Measurements from ENCODE around the gene LRRIQ4. TPM values are rescaled to one million over a fixed set of nuclear protein-coding genes. Genes with fewer than 3 reads are reported as not detected.

Gene LRRIQ4
- total and polyA plus RNA-seq, 2 donors (not counting 1 experiment from before 2014, with no cell fraction given): under 0.01 TPM; not detected in 1

- DNase-seq (ENCODE audit: low read depth in 2 of 2): no peak
- no peak overlapping the region for H3K4me2 ChIP-seq (ENCODE audit: extremely low read depth, insufficient read depth, low read length)
- H3K9ac ChIP-seq (ENCODE audit: insufficient read depth, low read length): no peak overlapping the region
- no peak overlapping the region for H3K27ac ChIP-seq (ENCODE audit: insufficient read depth, low read length)
- no peaks in the 10 kb centered on the region for H3K4me1 ChIP-seq (ENCODE audit: control insufficient read depth, extremely low read depth, insufficient read depth, low read length)
- no peaks in the 10 kb centered on the region for H4K20me1 ChIP-seq (ENCODE audit: control insufficient read depth, extremely low read depth, insufficient read depth, low read length)
- TF ChIP-seq CTCF (conservative IDR thresholded peaks at IDR 0.05 in 1 of 2, IDR thresholded peaks at IDR 0.05 in 1 of 2; ENCODE audit: low read depth in 1 of 2, low read length in 2 of 2): no peak
- TF ChIP-seq EZH2 (IDR thresholded peaks at IDR 0.05; ENCODE audit: low read length, missing control alignments): no peak
- H3K79me2 ChIP-seq (ENCODE audit: control insufficient read depth, insufficient read depth, low read length): no peaks in the 10 kb centered on the region
- no peaks in the 10 kb centered on the region for H3K9me3 ChIP-seq (ENCODE audit: control insufficient read depth, insufficient read depth, low read depth, low read length)
- H3K27me3 ChIP-seq (ENCODE audit: control insufficient read depth, insufficient read depth, low read length): no peaks in the 10 kb centered on the region
- no peak overlapping the region for H2AFZ ChIP-seq (ENCODE audit: low read length)
- H3K4me3 ChIP-seq (replicated peaks in 1 of 4; ENCODE audit: control extremely low read depth in 1 of 4, insufficient read depth in 1 of 4, low read depth in 3 of 4, low read length in 4 of 4): no peak overlapping the region
- H3K36me3 ChIP-seq (ENCODE audit: control insufficient read depth, insufficient read depth, low read length): no peaks in the 10 kb centered on the region
Measured at GRCh38 chr3:169827712-169828111, 15.0 kb downstream of the LRRIQ4 start.

GRCh38 chr3:169835533-169835932, 22.9 kb downstream of the LRRIQ4 start:
- no peaks in the 10 kb centered on the region for H3K9me3 ChIP-seq (ENCODE audit: control insufficient read depth, insufficient read depth, low read depth, low read length)
- H3K27ac ChIP-seq (ENCODE audit: insufficient read depth, low read length): no peak overlapping the region
- H3K4me2 ChIP-seq (ENCODE audit: extremely low read depth, insufficient read depth, low read length): no peak overlapping the region
- no peaks in the 10 kb centered on the region for H4K20me1 ChIP-seq (ENCODE audit: control insufficient read depth, extremely low read depth, insufficient read depth, low read length)
- H3K27me3 ChIP-seq (ENCODE audit: control insufficient read depth, insufficient read depth, low read length): no peaks in the 10 kb centered on the region
- no peak overlapping the region for H2AFZ ChIP-seq (ENCODE audit: low read length)
- H3K4me3 ChIP-seq (replicated peaks in 1 of 4; ENCODE audit: control extremely low read depth in 1 of 4, insufficient read depth in 1 of 4, low read depth in 3 of 4, low read length in 4 of 4): no peak overlapping the region
- no peaks in the 10 kb centered on the region for H3K36me3 ChIP-seq (ENCODE audit: control insufficient read depth, insufficient read depth, low read length)
- no peaks in the 10 kb centered on the region for H3K79me2 ChIP-seq (ENCODE audit: control insufficient read depth, insufficient read depth, low read length)
- no peak for DNase-seq (ENCODE audit: low read depth in 2 of 2)
- no peak for TF ChIP-seq EZH2 (IDR thresholded peaks at IDR 0.05; ENCODE audit: low read length, missing control alignments)
- no peak for TF ChIP-seq CTCF (conservative IDR thresholded peaks at IDR 0.05 in 1 of 2, IDR thresholded peaks at IDR 0.05 in 1 of 2; ENCODE audit: low read depth in 1 of 2, low read length in 2 of 2)
- no peak overlapping the region for H3K9ac ChIP-seq (ENCODE audit: insufficient read depth, low read length)
- H3K4me1 ChIP-seq (ENCODE audit: control insufficient read depth, extremely low read depth, insufficient read depth, low read length): peaks cover 2% of the 10 kb centered on the region

GRCh38 chr3:169836078-169836941, 23.6 kb downstream of the LRRIQ4 start:
- Histone ChIP-seq H3K9me3 (ENCODE audit: control insufficient read depth, insufficient read depth, low read depth, low read length) (no peaks in the 10 kb centered on the region), H4K20me1 (ENCODE audit: control insufficient read depth, extremely low read depth, insufficient read depth, low read length) (no peaks in the 10 kb centered on the region), H3K27me3 (ENCODE audit: control insufficient read depth, insufficient read depth, low read length) (no peaks in the 10 kb centered on the region), H3K27ac (ENCODE audit: insufficient read depth, low read length) (no peak overlapping the region), H3K79me2 (ENCODE audit: control insufficient read depth, insufficient read depth, low read length) (no peaks in the 10 kb centered on the region), H3K4me2 (ENCODE audit: extremely low read depth, insufficient read depth, low read length) (no peak overlapping the region), H3K4me3 (replicated peaks in 1 of 4; ENCODE audit: control extremely low read depth in 1 of 4, insufficient read depth in 1 of 4, low read depth in 3 of 4, low read length in 4 of 4) (no peak overlapping the region), H3K4me1 (ENCODE audit: control insufficient read depth, extremely low read depth, insufficient read depth, low read length) (peaks cover 2% of the 10 kb centered on the region), H3K9ac (ENCODE audit: insufficient read depth, low read length) (no peak overlapping the region), H3K36me3 (ENCODE audit: control insufficient read depth, insufficient read depth, low read length) (no peaks in the 10 kb centered on the region), H2AFZ (ENCODE audit: low read length) (peak overlapping the region; percentile 86)
- TF ChIP-seq EZH2 (IDR thresholded peaks at IDR 0.05; ENCODE audit: low read length, missing control alignments): no peak
- TF ChIP-seq CTCF (conservative IDR thresholded peaks at IDR 0.05 in 1 of 2, IDR thresholded peaks at IDR 0.05 in 1 of 2; ENCODE audit: low read depth in 1 of 2, low read length in 2 of 2): no peak
- DNase-seq (ENCODE audit: low read depth in 2 of 2): peak; percentile 36 to 38

All from fibroblast of lung (primary cell).